ENCODE measurements around the gene CDC34. TPM values are rescaled to one million over a fixed set of nuclear protein-coding genes. Genes with fewer than 3 reads are reported as not detected.

The CDC34 gene
- total RNA-seq, 5 donors from 2014 or later (not counting 1 experiment from before 2014, with no cell fraction given): 35.4 to 52.6 (median 51.3) TPM

- peaks cover 0 to 32% of the 10 kb centered on the region in 2 experiments for H3K4me1 ChIP-seq (ENCODE audit: control insufficient read depth in 1 of 2, extremely low read depth in 1 of 2, insufficient read depth in 2 of 2, low read length in 2 of 2)
- Mint-ChIP-seq H3K36me3 (no peaks in the 10 kb centered on the region), H3K27ac (peak overlapping the region in 1 of 2 donors; percentile 24), H3K9me3 (no peaks in the 10 kb centered on the region), H3K4me3 (no peak overlapping the region), H3K27me3 (peaks cover 4 to 8% of the 10 kb centered on the region in 2 donors), H3K4me1 (peaks cover 10 to 18% (median 18%) of the 10 kb centered on the region in 3 donors)
- no peak for DNase-seq
- peaks cover 0 to 32% of the 10 kb centered on the region in 2 experiments for H3K27me3 ChIP-seq (replicated peaks in 1 of 2; ENCODE audit: control insufficient read depth in 2 of 2, extremely low read depth in 1 of 2, insufficient read depth in 2 of 2, low read length in 1 of 2)
- no peak for ATAC-seq (replicated peaks in 1 of 4)
- CTCF ChIA-PET: no interaction called here
- no peaks in the 10 kb centered on the region for H3K36me3 ChIP-seq (ENCODE audit: control insufficient read depth in 2 of 2, extremely low read depth in 1 of 2, insufficient read depth in 1 of 2, low read length in 1 of 2)
- H3K4me3 ChIP-seq (ENCODE audit: control insufficient read depth in 1 of 2, extremely low read depth in 1 of 2, low read length in 1 of 2): no peak overlapping the region
- no peak overlapping the region for H3K27ac ChIP-seq (ENCODE audit: low read length)
- WGBS (ENCODE audit: insufficient coverage): 64% methylated on average over 11 of the region's 23 CpGs
- H3K9me3 ChIP-seq: no peaks in the 10 kb centered on the region
- POLR2A ChIA-PET: no interaction called here
These were observed 38.0 kb upstream of the CDC34 start for GRCh38 chr19:493391-494170.

- peaks cover 9 to 24% (median 20%) of the 10 kb centered on the region in 3 donors for H3K4me1 Mint-ChIP-seq
- H3K27me3 Mint-ChIP-seq: peaks cover 9 to 13% of the 10 kb centered on the region in 2 donors
- H3K9me3 Mint-ChIP-seq: no peaks in the 10 kb centered on the region
- DNase-seq (no peak), ATAC-seq (replicated peaks in 1 of 4) (no peak)
- peaks cover 2 to 40% of the 10 kb centered on the region in 2 experiments for H3K27me3 ChIP-seq (replicated peaks in 1 of 2; ENCODE audit: control insufficient read depth in 2 of 2, extremely low read depth in 1 of 2, insufficient read depth in 2 of 2, low read length in 1 of 2)
- no peak overlapping the region for H3K4me3 ChIP-seq (ENCODE audit: control insufficient read depth in 1 of 2, extremely low read depth in 1 of 2, low read length in 1 of 2)
- ChIA-PET POLR2A (no interaction called here), CTCF (no interaction called here)
- WGBS (ENCODE audit: insufficient coverage): 31% methylated on average over 20 of the region's 22 CpGs
- H3K9me3 ChIP-seq: no peaks in the 10 kb centered on the region
- no peak overlapping the region for H3K27ac ChIP-seq (ENCODE audit: low read length)
- H3K4me1 ChIP-seq (ENCODE audit: control insufficient read depth in 1 of 2, extremely low read depth in 1 of 2, insufficient read depth in 2 of 2, low read length in 2 of 2): peaks cover 0 to 30% of the 10 kb centered on the region in 2 experiments
- H3K36me3 Mint-ChIP-seq: peaks cover 3% of the 10 kb centered on the region
- no peak overlapping the region for H3K4me3 Mint-ChIP-seq
- no peak overlapping the region for H3K27ac Mint-ChIP-seq
- no peaks in the 10 kb centered on the region for H3K36me3 ChIP-seq (ENCODE audit: control insufficient read depth in 2 of 2, extremely low read depth in 1 of 2, insufficient read depth in 1 of 2, low read length in 1 of 2)
These were observed 37.1 kb upstream of the CDC34 start for GRCh38 chr19:494171-495080.

DNA sequence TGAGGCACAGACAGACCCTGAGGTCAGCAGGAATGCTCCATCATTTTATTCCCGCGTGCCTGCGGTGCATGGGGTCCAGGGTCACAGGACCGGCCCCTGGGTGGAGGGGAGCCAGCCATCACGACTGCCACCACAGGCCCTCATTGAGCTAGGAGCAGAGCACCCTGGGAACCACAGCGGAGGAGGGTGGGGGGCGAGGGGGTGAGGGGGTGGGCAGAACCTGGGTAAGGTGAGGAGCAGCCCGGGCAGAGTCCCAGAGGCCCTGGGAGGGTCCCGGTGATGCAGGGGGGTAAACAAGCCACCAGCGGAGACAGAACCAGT is 36.5 kb upstream of the CDC34 start:
- POLR2A ChIA-PET: no interaction called here

DNA sequence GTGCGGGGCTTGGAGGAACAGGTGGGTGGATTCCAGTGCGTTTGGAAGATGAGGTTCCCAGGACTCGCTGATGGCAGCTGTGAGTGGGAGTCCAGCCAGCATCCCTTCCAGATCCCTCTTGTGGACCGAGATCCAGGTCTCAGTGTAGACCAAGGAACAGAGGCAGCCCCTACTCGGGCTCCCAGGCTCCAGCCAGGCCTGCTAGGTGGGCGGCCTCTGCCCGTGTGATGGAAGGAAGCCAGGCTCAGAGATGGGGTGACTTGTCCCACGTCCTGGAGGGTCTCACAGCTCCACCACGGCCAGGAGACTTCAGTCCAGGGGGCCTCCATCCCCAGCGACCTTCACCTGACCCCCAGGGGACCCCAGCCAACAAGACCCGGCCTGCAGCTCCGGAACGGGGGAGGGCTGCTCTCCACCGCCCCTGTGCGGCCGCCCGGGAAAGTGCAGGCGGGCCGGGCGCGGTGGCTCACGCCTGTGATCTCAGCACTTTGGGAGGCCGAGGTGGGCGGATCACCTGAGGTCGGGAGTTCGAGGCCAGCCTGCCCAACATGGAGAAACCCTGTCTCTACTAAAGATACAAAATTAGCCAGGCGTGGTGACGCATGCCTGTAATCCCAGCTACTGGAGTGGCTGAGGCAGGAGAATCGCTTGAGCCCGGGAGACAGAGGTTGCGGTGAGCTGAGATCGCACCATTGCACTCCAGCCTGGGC is 36.0 kb upstream of the CDC34 start:
- ChIA-PET CTCF (interaction anchor here in 1 of 2 donors (1.0 to 1.3 kb wide), 3 partner anchors 9 to 15 kb away, joined by 3 read pairs; no protein-coding TSS in a partner anchor), POLR2A (no interaction called here)
- Mint-ChIP-seq H3K4me3 (peak overlapping the region in 1 of 3 donors; percentile 13), H3K9me3 (no peaks in the 10 kb centered on the region), H3K36me3 (peaks cover 3% of the 10 kb centered on the region), H3K27ac (no peak overlapping the region), H3K4me1 (peaks cover 6 to 17% (median 15%) of the 10 kb centered on the region in 3 donors), H3K27me3 (peaks cover 11 to 16% of the 10 kb centered on the region in 2 donors)
- no peak overlapping the region for H3K4me3 ChIP-seq (ENCODE audit: control insufficient read depth in 1 of 2, extremely low read depth in 1 of 2, low read length in 1 of 2)
- no peak overlapping the region for H3K27ac ChIP-seq (ENCODE audit: low read length)
- no peaks in the 10 kb centered on the region for H3K9me3 ChIP-seq
- DNase-seq (peak in 18 of 35 experiments; percentile 16 to 63 (median 42)), ATAC-seq (replicated peaks in 1 of 4) (peak in 2 of 4 experiments; percentile 53 to 56)
- H3K27me3 ChIP-seq (replicated peaks in 1 of 2; ENCODE audit: control insufficient read depth in 2 of 2, extremely low read depth in 1 of 2, insufficient read depth in 2 of 2, low read length in 1 of 2): peaks cover 4 to 46% of the 10 kb centered on the region in 2 experiments
- peaks cover 0 to 25% of the 10 kb centered on the region in 2 experiments for H3K4me1 ChIP-seq (ENCODE audit: control insufficient read depth in 1 of 2, extremely low read depth in 1 of 2, insufficient read depth in 2 of 2, low read length in 2 of 2)
- WGBS (ENCODE audit: insufficient coverage): 31% methylated on average over 25 of the region's 32 CpGs
- H3K36me3 ChIP-seq (ENCODE audit: control insufficient read depth in 2 of 2, extremely low read depth in 1 of 2, insufficient read depth in 1 of 2, low read length in 1 of 2): no peaks in the 10 kb centered on the region

More for the DNA sequence above, 36.5 kb upstream of the CDC34 start:
- ATAC-seq (replicated peaks in 1 of 4) (no peak), DNase-seq (no peak)
- Histone ChIP-seq H3K4me1 (ENCODE audit: control insufficient read depth in 1 of 2, extremely low read depth in 1 of 2, insufficient read depth in 2 of 2, low read length in 2 of 2) (peaks cover 0 to 25% of the 10 kb centered on the region in 2 experiments), H3K27me3 (replicated peaks in 1 of 2; ENCODE audit: control insufficient read depth in 2 of 2, extremely low read depth in 1 of 2, insufficient read depth in 2 of 2, low read length in 1 of 2) (peaks cover 4 to 45% of the 10 kb centered on the region in 2 experiments), H3K36me3 (ENCODE audit: control insufficient read depth in 2 of 2, extremely low read depth in 1 of 2, insufficient read depth in 1 of 2, low read length in 1 of 2) (no peaks in the 10 kb centered on the region), H3K4me3 (ENCODE audit: control insufficient read depth in 1 of 2, extremely low read depth in 1 of 2, low read length in 1 of 2) (no peak overlapping the region), H3K9me3 (no peaks in the 10 kb centered on the region), H3K27ac (ENCODE audit: low read length) (no peak overlapping the region)
- Mint-ChIP-seq H3K36me3 (peaks cover 3% of the 10 kb centered on the region), H3K4me3 (no peak overlapping the region), H3K9me3 (no peaks in the 10 kb centered on the region), H3K27ac (no peak overlapping the region), H3K27me3 (peaks cover 11 to 16% of the 10 kb centered on the region in 2 donors), H3K4me1 (peaks cover 8 to 18% (median 16%) of the 10 kb centered on the region in 3 donors)
- WGBS (ENCODE audit: insufficient coverage): 63% methylated on average over 2 of the region's 10 CpGs
- CTCF ChIA-PET: interaction anchor here in 1 of 2 donors (1.0 to 1.3 kb wide), 3 partner anchors 9 to 15 kb away, joined by 3 read pairs; no protein-coding TSS in a partner anchor

GRCh38 chr19:496112-496665 is 35.4 kb upstream of the CDC34 start, which contains the start of gene MADCAM1:
Gene MADCAM1, plus strand, starts transcription at chr19:496486. Its CDS starts 14 bp downstream, at chr19:496500.
- DNase-seq: no peak
- Histone ChIP-seq H3K36me3 (ENCODE audit: control insufficient read depth in 2 of 2, extremely low read depth in 1 of 2, insufficient read depth in 1 of 2, low read length in 1 of 2) (no peaks in the 10 kb centered on the region), H3K4me1 (ENCODE audit: control insufficient read depth in 1 of 2, extremely low read depth in 1 of 2, insufficient read depth in 2 of 2, low read length in 2 of 2) (peaks cover 0 to 25% of the 10 kb centered on the region in 2 experiments), H3K4me3 (ENCODE audit: control insufficient read depth in 1 of 2, extremely low read depth in 1 of 2, low read length in 1 of 2) (no peak within 1 kb of the TSS), H3K27ac (ENCODE audit: low read length) (no peak within 1 kb of the TSS), H3K9me3 (no peaks in the 10 kb centered on the region), H3K27me3 (replicated peaks in 1 of 2; ENCODE audit: control insufficient read depth in 2 of 2, extremely low read depth in 1 of 2, insufficient read depth in 2 of 2, low read length in 1 of 2) (peaks cover 4 to 46% of the 10 kb centered on the region in 2 experiments)
- ATAC-seq (replicated peaks in 1 of 4): no peak
- CTCF ChIA-PET: interaction anchor here in 1 of 2 donors (1.0 to 1.3 kb wide), 2 partner anchors 8 to 11 kb away, joined by 3 read pairs; no protein-coding TSS in a partner anchor
- POLR2A ChIA-PET: no interaction called here
- Mint-ChIP-seq H3K36me3 (peaks cover 3% of the 10 kb centered on the region), H3K9me3 (no peaks in the 10 kb centered on the region), H3K4me3 (peak within 1 kb of the TSS in 1 of 3 donors; percentile 13), H3K27ac (no peak within 1 kb of the TSS), H3K27me3 (peaks cover 11 to 16% of the 10 kb centered on the region in 2 donors), H3K4me1 (peaks cover 6 to 17% (median 15%) of the 10 kb centered on the region in 3 donors)
- 18% methylated on average over 31 of the region's 33 CpGs for WGBS (ENCODE audit: insufficient coverage)

Measured in T-cell (primary cell).